NCI-H2029 (cell line): ENCODE data around the gene ZSWIM7.

Source experiments
- DNase-seq: peaks from one replicate; lab custom pipeline; 2025; lab: John Stamatoyannopoulos, UW

The ZSWIM7 gene

GRCh38 chr17:15929941-15930340 lies 69.6 kb downstream of the ZSWIM7 start:
- no peak for DNase-seq

- no peak for DNase-seq
Observed at GRCh38 chr17:15928286-15928785, 71.2 kb downstream of the ZSWIM7 start.
